PC-9 (cell line): ENCODE results near the gene ADAMTSL4. TPM values are rescaled to one million over a fixed set of nuclear protein-coding genes. Genes with fewer than 3 reads are reported as not detected.

Experiments
- BruUV-seq: library from RNA; stranded (reverse); fragments of 400-500 nt; replicated peaks from 2 replicates; lab custom pipeline; 2021; lab: Mats Ljungman, UMichigan
- CTCF ChIA-PET: fragments of 300-600 bp; sonication (Branson Sonifier 250); formaldehyde crosslinking; loops from one replicate; lab custom pipeline; 2022; ENCODE audit warnings: antibody characterized with exemption; lab: Charles Lee
- POLR2A ChIA-PET: fragments of 300-600 bp; sonication (Branson Sonifier 250); formaldehyde crosslinking; loops from one replicate; lab custom pipeline; 2022; ENCODE audit warnings: antibody characterized with exemption; ENCODE audit not compliant: unreplicated experiment; lab: Charles Lee
- DNase-seq, 2 experiments: peaks; one replicate each; pipeline versions ENCODE4 v3.0.0 to v3.0.0-alpha.2; 2015 to 2022; ENCODE audit warnings: mixed read lengths in 1 of 2
- H2AFZ ChIP-seq: fragments of 200-600 bp; sonication (generic); 2 replicates; pipeline ENCODE4 v1.8.1; 2017; ENCODE audit warnings: antibody characterized with exemption
- H3F3A ChIP-seq: fragments of 200-600 bp; sonication (generic); 2 replicates; pipeline ENCODE4 v1.8.1; 2017; ENCODE audit warnings: antibody characterized with exemption, mild to moderate bottlenecking, low read depth; ENCODE audit not compliant: insufficient read depth
- H3K27ac ChIP-seq: fragments of 200-600 bp; sonication (generic); 2 replicates; pipeline ENCODE4 v1.6.1; 2016; ENCODE audit warnings: mixed run types
- H3K27me3 ChIP-seq: fragments of 200-600 bp; sonication (generic); 2 replicates; pipeline ENCODE4 v1.6.1; 2016; ENCODE audit warnings: low read depth, mixed run types; ENCODE audit not compliant: insufficient read depth
- H3K36me3 ChIP-seq: fragments of 200-600 bp; sonication (generic); 2 replicates; pipeline ENCODE4 v1.6.1; 2016; ENCODE audit warnings: low read depth, mixed run types
- H3K4me1 ChIP-seq: fragments of 200-600 bp; sonication (generic); replicated peaks from 2 replicates; pipeline ENCODE4 v1.6.1; 2016; ENCODE audit warnings: mixed run types; ENCODE audit not compliant: insufficient read depth
- H3K4me2 ChIP-seq: fragments of 200-600 bp; sonication (generic); 2 replicates; pipeline ENCODE4 v1.6.1; 2017; ENCODE audit warnings: mixed run types
- H3K4me3 ChIP-seq: fragments of 200-600 bp; sonication (generic); 2 replicates; pipeline ENCODE4 v1.6.1; 2016; ENCODE audit warnings: mixed run types
- H3K79me2 ChIP-seq: fragments of 200-600 bp; sonication (generic); 2 replicates; pipeline ENCODE4 v1.6.1; 2017; ENCODE audit warnings: low read depth, mixed run types
- H3K9me2 ChIP-seq: fragments of 200-600 bp; sonication (generic); 2 replicates; pipeline ENCODE4 v1.8.1; 2017; ENCODE audit warnings: mild to moderate bottlenecking; ENCODE audit not compliant: insufficient read depth
- H3K9me3 ChIP-seq: fragments of 200-600 bp; sonication (generic); 2 replicates; pipeline ENCODE4 v1.8.1; 2016; ENCODE audit warnings: low read depth; ENCODE audit not compliant: insufficient read depth
- H4K20me1 ChIP-seq: fragments of 200-600 bp; sonication (generic); 2 replicates; pipeline ENCODE4 v1.8.1; 2017; ENCODE audit not compliant: insufficient read depth
- EZH2 ChIP-seq: fragments of 200-600 bp; sonication (generic); IDR thresholded peaks from 2 replicates; pipeline ENCODE4 v1.8.0; 2017; ENCODE audit warnings: antibody characterized with exemption, low read depth
- intact Hi-C: fragments of 100-400 bp; cut with micrococcal nuclease; formaldehyde crosslinking; loops from one replicate; pipeline ENCODE4 v1.10.0; 2022; ENCODE audit not compliant: unreplicated experiment
- total RNA-seq: library from RNA; stranded (reverse); gene quantifications from 2 replicates; pipeline ENCODE4 v1.2.3, GENCODE V29; 2021
- TF ChIP-seq, protein P1 (sequence below): fragments of 200-600 bp; sonication (generic); conservative IDR thresholded peaks from 2 replicates; pipeline ENCODE4 v1.6.1; 2017; ENCODE audit warnings: mixed run types, antibody characterized with exemption, mild to moderate bottlenecking, moderate library complexity

The ADAMTSL4 gene
- total RNA-seq, 1 experiment from 2014 or later = 67.9 TPM

DNA sequence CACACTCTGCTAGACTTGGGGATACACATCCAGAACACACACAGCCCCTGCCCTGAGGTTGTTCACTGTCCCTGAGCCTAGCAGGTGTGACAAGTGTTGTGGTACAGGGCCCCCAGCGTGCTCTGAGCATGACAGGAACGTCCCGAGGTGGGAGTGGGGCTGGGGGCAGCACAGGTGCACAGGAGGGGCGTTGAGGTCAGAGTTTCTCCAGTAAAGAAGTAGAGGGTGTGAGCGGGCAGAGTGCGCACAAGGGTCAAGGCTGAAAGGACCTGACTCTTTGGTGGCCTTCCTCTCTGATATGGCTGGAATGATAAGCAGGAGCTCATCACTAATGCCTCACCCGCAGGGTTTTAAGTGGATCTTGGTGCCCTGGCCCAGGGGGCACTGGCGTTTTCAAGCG, 34.9 kb upstream of the ADAMTSL4 start:
- BruUV-seq = no TSS peak
- Histone ChIP-seq H3K4me3 (no peak overlapping the region), H2AFZ (no peak overlapping the region), H3F3A (peaks cover 9% of the 10 kb centered on the region), H3K27me3 (no peaks in the 10 kb centered on the region), H3K9me2 (no peaks in the 10 kb centered on the region), H3K27ac (no peak overlapping the region), H3K9me3 (no peaks in the 10 kb centered on the region), H3K36me3 (no peaks in the 10 kb centered on the region), H3K4me2 (no peak overlapping the region), H4K20me1 (no peaks in the 10 kb centered on the region), H3K4me1 (peaks cover 22% of the 10 kb centered on the region), H3K79me2 (no peaks in the 10 kb centered on the region)
- ChIA-PET POLR2A (no interaction called here), CTCF (no interaction called here)
- TF ChIP-seq, protein P1, sequence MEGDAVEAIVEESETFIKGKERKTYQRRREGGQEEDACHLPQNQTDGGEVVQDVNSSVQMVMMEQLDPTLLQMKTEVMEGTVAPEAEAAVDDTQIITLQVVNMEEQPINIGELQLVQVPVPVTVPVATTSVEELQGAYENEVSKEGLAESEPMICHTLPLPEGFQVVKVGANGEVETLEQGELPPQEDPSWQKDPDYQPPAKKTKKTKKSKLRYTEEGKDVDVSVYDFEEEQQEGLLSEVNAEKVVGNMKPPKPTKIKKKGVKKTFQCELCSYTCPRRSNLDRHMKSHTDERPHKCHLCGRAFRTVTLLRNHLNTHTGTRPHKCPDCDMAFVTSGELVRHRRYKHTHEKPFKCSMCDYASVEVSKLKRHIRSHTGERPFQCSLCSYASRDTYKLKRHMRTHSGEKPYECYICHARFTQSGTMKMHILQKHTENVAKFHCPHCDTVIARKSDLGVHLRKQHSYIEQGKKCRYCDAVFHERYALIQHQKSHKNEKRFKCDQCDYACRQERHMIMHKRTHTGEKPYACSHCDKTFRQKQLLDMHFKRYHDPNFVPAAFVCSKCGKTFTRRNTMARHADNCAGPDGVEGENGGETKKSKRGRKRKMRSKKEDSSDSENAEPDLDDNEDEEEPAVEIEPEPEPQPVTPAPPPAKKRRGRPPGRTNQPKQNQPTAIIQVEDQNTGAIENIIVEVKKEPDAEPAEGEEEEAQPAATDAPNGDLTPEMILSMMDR = no peak
- TF ChIP-seq EZH2 = no peak
- intact Hi-C loops = no loop called here
- no peak for DNase-seq

DNA sequence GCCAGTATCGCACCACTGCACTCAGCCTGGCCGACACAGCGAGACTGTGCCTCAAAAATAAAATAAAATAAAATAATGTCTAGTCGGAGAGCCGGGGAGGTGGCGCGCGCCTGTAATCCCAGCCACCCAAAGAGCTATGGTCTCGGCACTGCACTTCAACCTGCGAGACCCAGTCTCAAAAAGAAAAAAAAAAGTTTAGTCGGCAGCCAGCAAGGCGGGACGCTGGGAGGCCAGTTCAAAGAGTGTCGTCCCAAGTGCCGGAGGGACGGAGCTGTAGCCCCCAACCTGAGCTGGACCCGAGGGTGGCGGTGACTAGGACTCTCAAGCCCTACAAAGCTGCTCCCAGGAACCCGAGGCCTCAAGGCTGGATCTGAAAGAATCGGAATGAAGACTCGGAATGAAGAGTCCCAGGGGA, 34.3 kb upstream of the ADAMTSL4 start:
- CTCF ChIA-PET = interaction anchor here (0.5 to 0.7 kb wide), 3 partner anchors 17 to 176 kb away, joined by 3 to 6 read pairs (median 4); no protein-coding TSS in a partner anchor
- peaks cover 9% of the 10 kb centered on the region for H3F3A ChIP-seq
- H3K36me3 ChIP-seq = no peaks in the 10 kb centered on the region
- H3K9me3 ChIP-seq = no peaks in the 10 kb centered on the region
- peak overlapping the region; percentile 70 for H3K4me3 ChIP-seq
- no peak for DNase-seq
- H3K27ac ChIP-seq = no peak overlapping the region
- no peaks in the 10 kb centered on the region for H3K9me2 ChIP-seq
- peak overlapping the region; percentile 87 for H3K4me2 ChIP-seq
- H4K20me1 ChIP-seq = no peaks in the 10 kb centered on the region
- no peaks in the 10 kb centered on the region for H3K79me2 ChIP-seq
- TF ChIP-seq EZH2 = no peak
- TF ChIP-seq, protein P1 = no peak
- POLR2A ChIA-PET = interaction anchor here (0.6 kb wide), 1 partner anchor 19 kb away, joined by 8 read pairs; no protein-coding TSS in a partner anchor
- peaks cover 22% of the 10 kb centered on the region for H3K4me1 ChIP-seq
- TSS peak; percentile 72 for BruUV-seq
- intact Hi-C loops = no loop called here
- H2AFZ ChIP-seq = peak overlapping the region; percentile 92
- no peaks in the 10 kb centered on the region for H3K27me3 ChIP-seq

DNA sequence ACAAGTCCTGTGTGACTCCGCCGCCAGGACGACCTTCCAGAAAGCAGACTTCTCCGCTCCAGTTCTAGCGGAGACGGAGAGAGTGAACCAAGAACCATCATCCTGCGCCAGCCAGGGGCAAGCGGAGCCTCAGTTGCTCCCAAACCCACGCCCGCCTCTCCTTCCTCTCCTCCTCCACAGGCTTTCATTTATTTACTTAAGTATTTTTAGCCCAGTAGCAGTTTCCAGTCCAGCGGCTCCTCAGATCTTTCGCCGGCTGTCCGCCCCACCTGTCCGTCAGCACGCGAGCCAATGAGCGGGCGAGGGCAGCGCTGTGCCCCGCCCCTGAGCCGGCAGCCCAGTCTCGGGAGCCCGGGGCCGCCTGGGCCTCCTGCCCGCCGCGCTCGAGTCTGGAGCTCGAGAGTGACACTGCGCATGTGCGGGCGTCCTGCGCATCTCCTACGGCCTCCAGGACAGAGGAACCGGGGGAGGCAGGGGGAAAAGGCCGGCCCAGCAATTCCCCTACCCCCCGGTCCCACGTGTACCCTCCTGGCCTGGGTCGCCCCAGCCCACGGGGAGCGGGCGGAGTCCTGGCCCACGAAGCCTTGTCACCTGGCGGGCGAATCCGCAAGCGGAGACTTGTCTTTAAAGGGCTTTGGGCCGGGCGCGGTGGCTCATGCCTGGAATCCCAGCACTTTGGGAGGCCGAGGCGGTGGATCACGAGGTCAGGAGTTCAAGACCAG, 33.7 kb upstream of the ADAMTSL4 start, which contains the start of gene FALEC:
Gene FALEC (plus strand): TSS at position 425 of the 722 bp plus-strand sequence.
- H2AFZ ChIP-seq = peak within 1 kb of the TSS; percentile 92
- peaks cover 9% of the 10 kb centered on the region for H3F3A ChIP-seq
- no peaks in the 10 kb centered on the region for H3K9me2 ChIP-seq
- DNase-seq = peak; percentile 84 to 97
- H4K20me1 ChIP-seq = no peaks in the 10 kb centered on the region
- no peaks in the 10 kb centered on the region for H3K9me3 ChIP-seq
- no peak for TF ChIP-seq EZH2
- TF ChIP-seq, protein P1 = no peak
- no peaks in the 10 kb centered on the region for H3K79me2 ChIP-seq
- H3K36me3 ChIP-seq = no peaks in the 10 kb centered on the region
- POLR2A ChIA-PET = interaction anchor here (0.5 to 1.3 kb wide), 5 partner anchors 8 to 266 kb away, joined by 3 to 29 read pairs (median 8); partner anchors contain the start of gene ECM1
- peak within 1 kb of the TSS; percentile 70 for H3K4me3 ChIP-seq
- CTCF ChIA-PET = interaction anchor here (0.5 to 0.7 kb wide), 4 partner anchors 12 to 177 kb away, joined by 3 to 6 read pairs (median 4); no protein-coding TSS in a partner anchor
- BruUV-seq = no TSS peak
- intact Hi-C loops = no loop called here
- peak within 1 kb of the TSS; percentile 87 for H3K4me2 ChIP-seq
- H3K27me3 ChIP-seq = no peaks in the 10 kb centered on the region
- peaks cover 22% of the 10 kb centered on the region for H3K4me1 ChIP-seq
- H3K27ac ChIP-seq = no peak within 1 kb of the TSS
